HepG2 (cell line): ENCODE results near the gene SLC4A2. TPM values are rescaled to one million over a fixed set of nuclear protein-coding genes. Genes with fewer than 3 reads are reported as not detected.

Experiments used
- ARNT ChIP-seq: fragments of 450-650 bp; IDR thresholded peaks from 2 replicates; pipeline ENCODE4 v1.6.1; 2017
- CCAR2 ChIP-seq: fragments of 200-400 bp; formaldehyde crosslinking; optimal IDR thresholded peaks from 2 replicates; pipeline ENCODE3; 2018; ENCODE audit warnings: low read depth, mild to moderate bottlenecking, low read length, moderate library complexity
- E2F2 ChIP-seq: sonication (generic); formaldehyde crosslinking; IDR thresholded peaks from 2 replicates; pipeline ENCODE4 v1.4.0; 2020; ENCODE audit warnings: missing genetic modification reagents, borderline replicate concordance
- JUND ChIP-seq: sonication (generic); formaldehyde crosslinking; IDR thresholded peaks from 2 replicates; pipeline ENCODE4 v1.8.0; 2022; ENCODE audit warnings: mild to moderate bottlenecking, missing genetic modification reagents
- MLLT10 ChIP-seq: sonication (generic); formaldehyde crosslinking; IDR thresholded peaks from 2 replicates; pipeline ENCODE4 v1.4.0; 2020; ENCODE audit warnings: missing genetic modification reagents
- MTF2 ChIP-seq: sonication (generic); formaldehyde crosslinking; IDR thresholded peaks from 2 replicates; pipeline ENCODE4 v1.5.0; 2020; ENCODE audit warnings: missing genetic modification reagents, borderline replicate concordance
- NFRKB ChIP-seq: fragments of 450-650 bp; IDR thresholded peaks from 2 replicates; pipeline ENCODE4 v1.6.1; 2017
- POGZ ChIP-seq: sonication (generic); formaldehyde crosslinking; IDR thresholded peaks from 2 replicates; pipeline ENCODE4 v1.4.0; 2020; ENCODE audit warnings: mild to moderate bottlenecking, missing genetic modification reagents
- POLR2G ChIP-seq: fragments of 200-400 bp; formaldehyde crosslinking; IDR thresholded peaks from 2 replicates; pipeline ENCODE4 v1.6.1; 2018; ENCODE audit warnings: mild to moderate bottlenecking, low read depth, low read length, moderate library complexity
- RBFOX2 ChIP-seq: fragments of 200-400 bp; formaldehyde crosslinking; IDR thresholded peaks from 2 replicates; pipeline ENCODE4 v1.6.1; 2017; ENCODE audit warnings: low read depth, mild to moderate bottlenecking, low read length
- RORA ChIP-seq: sonication (generic); formaldehyde crosslinking; IDR thresholded peaks from 2 replicates; pipeline ENCODE4 v1.5.0; 2020; ENCODE audit warnings: mild to moderate bottlenecking, missing genetic modification reagents, moderate library complexity
- SALL2 ChIP-seq: sonication (generic); formaldehyde crosslinking; IDR thresholded peaks from 2 replicates; pipeline ENCODE4 v1.8.1; 2023; ENCODE audit warnings: mild to moderate bottlenecking, missing genetic modification reagents, inconsistent platforms
- XRCC5 ChIP-seq: fragments of 200-400 bp; formaldehyde crosslinking; optimal IDR thresholded peaks from 2 replicates; pipeline ENCODE3; 2017; ENCODE audit warnings: mild to moderate bottlenecking, low read length
- ZFP36 ChIP-seq: fragments of 150-350 bp; IDR thresholded peaks from 2 replicates; pipeline ENCODE4 v1.6.1; 2018; ENCODE audit warnings: borderline replicate concordance, low read length, low read depth; ENCODE audit not compliant: partially characterized antibody
- ZFP62 ChIP-seq: sonication (generic); formaldehyde crosslinking; IDR thresholded peaks from 2 replicates; pipeline ENCODE4 v1.4.0; 2020; ENCODE audit warnings: missing genetic modification reagents
- ZNF18 ChIP-seq: sonication (generic); formaldehyde crosslinking; IDR thresholded peaks from 2 replicates; pipeline ENCODE4 v1.8.0; 2022; ENCODE audit warnings: mild to moderate bottlenecking, missing genetic modification reagents; ENCODE audit not compliant: insufficient replicate concordance
- ZNF296 ChIP-seq: sonication (generic); formaldehyde crosslinking; conservative IDR thresholded peaks from 2 replicates; pipeline ENCODE4 v1.5.0; 2020; ENCODE audit warnings: mild to moderate bottlenecking, missing genetic modification reagents
- ZNF337 ChIP-seq: sonication (generic); formaldehyde crosslinking; IDR thresholded peaks from 2 replicates; pipeline ENCODE4 v1.5.1; 2020; ENCODE audit warnings: missing genetic modification reagents, low read depth, mild to moderate bottlenecking, borderline replicate concordance
- ZNF777 ChIP-seq: sonication (generic); formaldehyde crosslinking; IDR thresholded peaks from 2 replicates; pipeline ENCODE4 v1.4.0; 2020; ENCODE audit warnings: missing genetic modification reagents
- ZNF792 ChIP-seq: IDR thresholded peaks from 2 replicates; pipeline ENCODE4 v1.6.1; 2016
- ZNF816 ChIP-seq: sonication (generic); formaldehyde crosslinking; IDR thresholded peaks from 2 replicates; pipeline ENCODE4 v1.8.0; 2022; ENCODE audit warnings: missing genetic modification reagents, mild to moderate bottlenecking, borderline replicate concordance
- polyA plus RNA-seq, 8 experiments: library from polyadenylated mRNA; depleted of rRNA in 3 of 8; stranded (reverse) in 7 of 8; unstranded in 1 of 8; fragments of >200 nt; fragmentation: Illumina TruSeq in 4 of 8; extraction: Trizol in 4 of 8; gene quantifications; 2 replicates each; pipeline versions ENCODE4 v1.2.1 to v1.2.3, GENCODE V29; 2011 to 2016; ENCODE audit warnings: low read depth in 4 of 8, missing spikeins in 1 of 8, mixed read lengths in 1 of 8; ENCODE audit not compliant: insufficient read depth in 1 of 8
- total RNA-seq, 5 experiments: library from RNA; depleted of rRNA; stranded (reverse); fragments of >200 nt; fragmentation: Illumina TruSeq; extraction: Trizol; gene quantifications; 2 replicates each; pipeline ENCODE4 v1.2.3, GENCODE V29; 2016; ENCODE audit warnings: low read depth in 1 of 5
- TF ChIP-seq, protein P1 (sequence below): IDR thresholded peaks from 2 replicates; pipeline ENCODE4 v1.6.1; 2016
- TF ChIP-seq, protein P2 (sequence below): sonication (generic); formaldehyde crosslinking; IDR thresholded peaks from 2 replicates; pipeline ENCODE4 v1.5.1; 2020; ENCODE audit warnings: missing genetic modification reagents, mild to moderate bottlenecking, borderline replicate concordance
- TF ChIP-seq, protein P3 (sequence below): IDR thresholded peaks from 2 replicates; pipeline ENCODE4 v1.6.1; 2016; ENCODE audit warnings: control low read depth

SLC4A2 gene
- total and polyA plus RNA-seq, 2 of the 13 experiments (the other 11 are each of a cell fraction or from before 2014, with no cell fraction given): 51.9 to 73.4 TPM

DNA sequence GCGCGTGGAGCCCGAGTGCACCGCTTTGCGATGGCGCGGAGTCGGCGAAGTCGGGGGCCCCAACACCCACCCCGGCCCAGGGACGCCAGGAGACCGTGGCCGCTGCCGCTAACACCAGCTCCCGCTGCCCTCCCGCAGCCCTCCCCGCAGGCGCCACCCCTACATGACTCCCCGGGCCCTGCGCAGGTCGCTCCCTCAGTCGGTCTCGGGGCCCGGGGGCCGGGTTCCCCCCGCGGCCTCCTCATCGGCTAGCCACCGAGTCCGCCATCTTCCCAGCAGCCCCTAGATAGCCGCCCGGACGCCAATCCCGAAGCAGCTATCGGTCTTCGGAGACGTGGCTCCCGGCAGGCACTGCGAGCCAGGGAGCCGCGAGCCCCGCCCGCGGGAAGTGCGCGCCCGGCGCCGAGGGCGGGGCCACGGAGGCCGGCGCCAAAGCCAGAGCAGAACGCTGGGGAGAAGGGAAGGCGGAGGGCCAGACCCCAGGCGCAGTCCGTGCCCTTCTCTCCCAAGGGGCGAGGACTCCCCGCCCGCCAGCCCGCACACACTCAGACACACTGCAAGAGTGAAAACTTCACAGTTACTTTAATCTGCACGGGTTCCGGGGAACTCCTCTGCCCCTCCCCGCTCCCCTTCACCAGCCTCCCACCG is 21.3 kb downstream of the SLC4A2 start, which contains the start of gene FASTK (continued):
- TF ChIP-seq, protein P1, sequence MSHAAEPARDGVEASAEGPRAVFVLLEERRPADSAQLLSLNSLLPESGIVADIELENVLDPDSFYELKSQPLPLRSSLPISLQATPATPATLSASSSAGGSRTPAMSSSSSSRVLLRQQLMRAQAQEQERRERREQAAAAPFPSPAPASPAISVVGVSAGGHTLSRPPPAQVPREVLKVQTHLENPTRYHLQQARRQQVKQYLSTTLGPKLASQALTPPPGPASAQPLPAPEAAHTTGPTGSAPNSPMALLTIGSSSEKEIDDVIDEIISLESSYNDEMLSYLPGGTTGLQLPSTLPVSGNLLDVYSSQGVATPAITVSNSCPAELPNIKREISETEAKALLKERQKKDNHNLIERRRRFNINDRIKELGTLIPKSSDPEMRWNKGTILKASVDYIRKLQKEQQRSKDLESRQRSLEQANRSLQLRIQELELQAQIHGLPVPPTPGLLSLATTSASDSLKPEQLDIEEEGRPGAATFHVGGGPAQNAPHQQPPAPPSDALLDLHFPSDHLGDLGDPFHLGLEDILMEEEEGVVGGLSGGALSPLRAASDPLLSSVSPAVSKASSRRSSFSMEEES (CRISPR knock-in tag): no peak
- no peak for TF ChIP-seq ZFP36
- TF ChIP-seq RORA (CRISPR knock-in tag): no peak
- TF ChIP-seq JUND (CRISPR knock-in tag): 0 out of 2 replicates have a peak, but pooled peaks have one; percentile 27
- TF ChIP-seq ZNF18 (CRISPR knock-in tag): peak; percentile 38
- TF ChIP-seq ZNF337 (CRISPR knock-in tag): 0 out of 2 replicates have a peak, but pooled peaks have one; percentile 93
- peak; percentile 96 for TF ChIP-seq RBFOX2
- no peak for TF ChIP-seq MLLT10 (CRISPR knock-in tag)
- TF ChIP-seq, protein P2, sequence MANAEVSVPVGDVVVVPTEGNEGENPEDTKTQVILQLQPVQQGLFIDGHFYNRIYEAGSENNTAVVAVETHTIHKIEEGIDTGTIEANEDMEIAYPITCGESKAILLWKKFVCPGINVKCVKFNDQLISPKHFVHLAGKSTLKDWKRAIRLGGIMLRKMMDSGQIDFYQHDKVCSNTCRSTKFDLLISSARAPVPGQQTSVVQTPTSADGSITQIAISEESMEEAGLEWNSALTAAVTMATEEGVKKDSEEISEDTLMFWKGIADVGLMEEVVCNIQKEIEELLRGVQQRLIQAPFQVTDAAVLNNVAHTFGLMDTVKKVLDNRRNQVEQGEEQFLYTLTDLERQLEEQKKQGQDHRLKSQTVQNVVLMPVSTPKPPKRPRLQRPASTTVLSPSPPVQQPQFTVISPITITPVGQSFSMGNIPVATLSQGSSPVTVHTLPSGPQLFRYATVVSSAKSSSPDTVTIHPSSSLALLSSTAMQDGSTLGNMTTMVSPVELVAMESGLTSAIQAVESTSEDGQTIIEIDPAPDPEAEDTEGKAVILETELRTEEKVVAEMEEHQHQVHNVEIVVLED (CRISPR knock-in tag): peak; percentile 92
- peak; percentile 95 for TF ChIP-seq POLR2G
- TF ChIP-seq POGZ (CRISPR knock-in tag): peak; percentile 65; the same call in 1 of the 2 replicates
- no peak for TF ChIP-seq ZNF296
- TF ChIP-seq, protein P3, sequence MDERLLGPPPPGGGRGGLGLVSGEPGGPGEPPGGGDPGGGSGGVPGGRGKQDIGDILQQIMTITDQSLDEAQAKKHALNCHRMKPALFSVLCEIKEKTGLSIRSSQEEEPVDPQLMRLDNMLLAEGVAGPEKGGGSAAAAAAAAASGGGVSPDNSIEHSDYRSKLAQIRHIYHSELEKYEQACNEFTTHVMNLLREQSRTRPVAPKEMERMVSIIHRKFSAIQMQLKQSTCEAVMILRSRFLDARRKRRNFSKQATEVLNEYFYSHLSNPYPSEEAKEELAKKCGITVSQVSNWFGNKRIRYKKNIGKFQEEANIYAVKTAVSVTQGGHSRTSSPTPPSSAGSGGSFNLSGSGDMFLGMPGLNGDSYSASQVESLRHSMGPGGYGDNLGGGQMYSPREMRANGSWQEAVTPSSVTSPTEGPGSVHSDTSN (CRISPR knock-in tag): no peak
- TF ChIP-seq MTF2 (CRISPR knock-in tag): 0 out of 2 replicates have a peak, but pooled peaks have one; percentile 45
- TF ChIP-seq ZFP62 (CRISPR knock-in tag): 0 out of 2 replicates have a peak, but pooled peaks have one; percentile 40
- TF ChIP-seq XRCC5: peak; percentile 23
- TF ChIP-seq CCAR2: no peak
- TF ChIP-seq NFRKB: no peak
- peak; percentile 50; the same call in 1 of the 2 replicates for TF ChIP-seq ZNF792 (CRISPR knock-in tag)
- no peak for TF ChIP-seq ARNT
- TF ChIP-seq SALL2: peak; percentile 64; the same call in 1 of the 2 replicates
- TF ChIP-seq ZNF777 (CRISPR knock-in tag): peak; percentile 25; the same call in 1 of the 2 replicates
- peak; percentile 92; the same call in 1 of the 2 replicates for TF ChIP-seq ZNF816 (CRISPR knock-in tag)
- 0 out of 2 replicates have a peak, but pooled peaks have one; percentile 63 for TF ChIP-seq E2F2 (CRISPR knock-in tag)
